HUES6 (cell line): Measurements from ENCODE around the gene PARN.
A peak's percentile ranks its signal among the peaks of the same experiment; 100 is the strongest.

Experiments used
- H3K27ac ChIP-seq: 2 replicates; pipeline ENCODE4 v1.7.0; 2013; ENCODE audit warnings: low read depth, mild to moderate bottlenecking, low read length, inconsistent platforms
- H3K27me3 ChIP-seq: 2 replicates; pipeline ENCODE4 v1.6.1; 2013; ENCODE audit warnings: low read length; ENCODE audit not compliant: control insufficient read depth, insufficient read depth
- H3K36me3 ChIP-seq: 2 replicates; pipeline ENCODE4 v1.6.1; 2013; ENCODE audit warnings: low read length; ENCODE audit not compliant: control insufficient read depth, insufficient read depth
- H3K4me1 ChIP-seq: 2 replicates; pipeline ENCODE4 v1.6.1; 2013; ENCODE audit warnings: low read length; ENCODE audit not compliant: control insufficient read depth, insufficient read depth
- H3K4me3 ChIP-seq: 2 replicates; pipeline ENCODE4 v1.5.1; 2013; ENCODE audit warnings: low read depth, low read length
- H3K9ac ChIP-seq: one replicate; pipeline ENCODE4 v1.6.1; 2013; ENCODE audit warnings: mild to moderate bottlenecking, low read length
- H3K9me3 ChIP-seq: 2 replicates; pipeline ENCODE4 v1.6.1; 2013; ENCODE audit warnings: low read depth, low read length; ENCODE audit not compliant: control insufficient read depth, insufficient read depth

PARN gene

DNA sequence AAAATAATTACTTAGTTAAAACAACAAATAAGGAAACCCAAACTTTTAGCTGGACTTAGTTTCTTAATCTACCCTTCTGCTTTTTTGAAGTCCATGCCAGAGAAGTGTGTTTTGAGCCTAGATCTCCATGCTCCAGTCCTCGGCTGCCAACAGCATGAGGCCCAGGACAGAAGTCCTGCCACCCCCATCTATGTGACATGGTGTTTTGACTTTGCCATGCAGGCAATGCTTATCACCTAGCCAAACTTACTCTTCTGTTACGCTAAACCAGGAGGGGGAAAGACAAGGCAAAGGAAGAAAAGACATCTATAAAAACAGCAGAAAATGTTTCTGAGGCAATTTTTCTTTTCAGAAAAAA, 119.5 kb downstream of the PARN start:
- Histone ChIP-seq H3K4me3 (no peak overlapping the region), H3K27ac (no peak overlapping the region), H3K27me3 (no peaks in the 10 kb centered on the region), H3K9ac (no peak overlapping the region), H3K4me1 (peaks cover 21% of the 10 kb centered on the region), H3K9me3 (no peaks in the 10 kb centered on the region), H3K36me3 (no peaks in the 10 kb centered on the region)

DNA sequence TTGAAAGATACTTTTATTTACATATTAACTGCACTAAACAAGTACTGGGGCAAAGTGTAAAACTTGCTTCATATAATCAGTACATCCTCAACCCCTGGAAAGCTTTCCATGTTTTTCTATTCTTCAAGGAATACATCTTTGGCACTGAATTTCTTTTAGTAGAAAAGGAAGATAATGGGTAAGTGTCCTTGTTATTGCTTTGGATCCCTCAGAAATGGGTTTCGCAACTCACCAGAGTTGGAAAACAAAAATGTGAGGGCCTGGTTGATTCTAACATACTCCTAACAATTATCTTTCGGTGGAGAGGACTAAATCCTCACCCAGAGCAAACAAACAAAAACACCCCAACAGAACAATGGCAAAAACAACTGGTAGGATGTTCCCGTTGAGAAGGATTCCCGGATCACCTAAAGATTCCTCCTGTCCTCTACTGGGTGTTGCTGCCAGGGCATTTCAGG, 120.4 kb downstream of the PARN start:
- Histone ChIP-seq H3K4me3 (no peak overlapping the region), H3K36me3 (no peaks in the 10 kb centered on the region), H3K27me3 (no peaks in the 10 kb centered on the region), H3K9ac (no peak overlapping the region), H3K27ac (0 out of 2 replicates have a peak overlapping the region, but pooled peaks have one; percentile 0), H3K9me3 (no peaks in the 10 kb centered on the region), H3K4me1 (peaks cover 21% of the 10 kb centered on the region)

GRCh38 chr16:14509055-14509454, 121.0 kb downstream of the PARN start:
- Histone ChIP-seq H3K9ac (no peak overlapping the region), H3K9me3 (no peaks in the 10 kb centered on the region), H3K36me3 (no peaks in the 10 kb centered on the region), H3K27me3 (no peaks in the 10 kb centered on the region), H3K27ac (0 out of 2 replicates have a peak overlapping the region, but pooled peaks have one; percentile 0), H3K4me1 (peaks cover 21% of the 10 kb centered on the region), H3K4me3 (no peak overlapping the region)

DNA sequence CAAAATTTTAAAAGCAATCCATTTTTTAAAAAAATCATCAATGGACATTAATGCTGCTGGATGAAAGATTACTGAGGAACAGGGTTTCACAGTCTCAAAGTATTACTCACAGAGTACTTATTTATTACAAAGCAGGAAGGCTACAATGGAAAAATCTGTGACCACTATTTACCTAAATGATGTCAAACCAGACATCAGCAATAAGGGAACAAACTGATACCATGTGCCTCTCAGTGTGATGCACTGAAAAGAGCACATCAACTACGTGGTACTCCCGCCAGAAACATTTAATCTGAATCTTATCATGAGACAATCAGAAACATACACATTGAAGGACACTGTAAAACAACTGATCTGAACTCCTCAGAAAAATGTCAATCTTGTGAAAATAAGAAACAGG, 124.2 kb downstream of the PARN start:
- no peaks in the 10 kb centered on the region for H3K36me3 ChIP-seq
- H3K27ac ChIP-seq, result no peak overlapping the region
- H3K4me3 ChIP-seq, result no peak overlapping the region
- peaks cover 41% of the 10 kb centered on the region for H3K4me1 ChIP-seq
- no peaks in the 10 kb centered on the region for H3K9me3 ChIP-seq
- no peaks in the 10 kb centered on the region for H3K27me3 ChIP-seq
- no peak overlapping the region for H3K9ac ChIP-seq

GRCh38 chr16:14502932-14503741, 126.9 kb downstream of the PARN start:
- Histone ChIP-seq H3K9ac (no peak overlapping the region), H3K27ac (0 out of 2 replicates have a peak overlapping the region, but pooled peaks have one; percentile 0), H3K9me3 (no peaks in the 10 kb centered on the region), H3K27me3 (no peaks in the 10 kb centered on the region), H3K4me3 (no peak overlapping the region), H3K36me3 (no peaks in the 10 kb centered on the region), H3K4me1 (peaks cover 36% of the 10 kb centered on the region)

- peaks cover 39% of the 10 kb centered on the region for H3K4me1 ChIP-seq
- H3K36me3 ChIP-seq, result no peaks in the 10 kb centered on the region
- H3K27me3 ChIP-seq, result no peaks in the 10 kb centered on the region
- no peaks in the 10 kb centered on the region for H3K9me3 ChIP-seq
- H3K4me3 ChIP-seq, result no peak overlapping the region
- H3K27ac ChIP-seq, result 0 out of 2 replicates have a peak overlapping the region, but pooled peaks have one; percentile 8
- no peak overlapping the region for H3K9ac ChIP-seq
These were observed 127.7 kb downstream of the PARN start for GRCh38 chr16:14502256-14502875.

DNA sequence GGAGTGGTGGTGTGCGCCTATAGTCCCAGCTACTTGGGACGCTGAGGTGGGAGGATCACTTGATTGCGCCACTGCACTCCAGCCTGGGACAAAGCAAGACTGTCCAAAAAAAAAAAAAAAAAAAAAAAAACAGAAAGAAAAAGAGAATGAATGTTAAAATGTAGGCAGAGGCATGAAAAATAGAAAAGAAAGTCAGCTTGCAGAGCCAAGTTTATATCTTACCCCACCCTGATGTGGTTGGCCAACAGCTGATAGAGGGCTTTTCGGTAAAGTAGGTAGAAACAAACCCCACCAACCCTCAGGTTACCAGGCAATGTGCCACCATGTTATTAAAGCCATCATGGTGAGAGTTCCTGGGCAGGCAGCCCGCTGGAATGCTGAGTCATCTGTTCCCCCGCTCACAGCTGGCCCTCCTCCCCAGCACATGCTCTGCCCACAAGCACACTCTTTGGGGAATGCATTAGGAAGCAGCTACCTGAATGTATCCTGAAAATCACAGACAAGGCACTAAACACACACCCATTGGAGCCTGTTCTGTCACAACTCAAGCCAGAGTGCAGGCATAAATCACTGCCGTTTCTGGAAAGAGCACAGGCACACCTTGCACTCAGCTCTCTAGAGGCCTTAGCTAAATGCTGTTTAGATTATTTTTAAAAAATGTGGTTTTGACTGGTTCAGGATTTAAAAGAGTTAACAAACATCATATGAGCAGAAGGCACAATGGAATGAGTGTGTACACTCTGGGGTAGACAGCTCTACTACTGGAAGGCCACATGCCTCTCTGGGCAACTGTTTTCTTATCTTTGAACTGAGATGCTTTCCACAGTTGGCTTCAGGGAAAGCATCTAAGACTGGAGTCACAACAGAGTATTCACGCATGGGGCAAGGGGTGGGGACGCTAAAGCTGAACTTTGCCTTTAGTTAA, 128.5 kb downstream of the PARN start:
- Histone ChIP-seq H3K27me3 (no peaks in the 10 kb centered on the region), H3K9ac (peak overlapping the region; percentile 24), H3K36me3 (no peaks in the 10 kb centered on the region), H3K9me3 (no peaks in the 10 kb centered on the region), H3K4me1 (peaks cover 47% of the 10 kb centered on the region), H3K27ac (0 out of 2 replicates have a peak overlapping the region, but pooled peaks have one; percentile 8), H3K4me3 (no peak overlapping the region)

- H3K36me3 ChIP-seq, result no peaks in the 10 kb centered on the region
- H3K27ac ChIP-seq, result no peak overlapping the region
- H3K9me3 ChIP-seq, result no peaks in the 10 kb centered on the region
- no peak overlapping the region for H3K4me3 ChIP-seq
- H3K4me1 ChIP-seq, result peaks cover 55% of the 10 kb centered on the region
- no peaks in the 10 kb centered on the region for H3K27me3 ChIP-seq
- H3K9ac ChIP-seq, result no peak overlapping the region
These were observed 129.3 kb downstream of the PARN start for GRCh38 chr16:14500791-14501190.

GRCh38 chr16:14499110-14499509, 130.9 kb downstream of the PARN start:
- Histone ChIP-seq H3K27ac (no peak overlapping the region), H3K9ac (no peak overlapping the region), H3K4me3 (no peak overlapping the region), H3K4me1 (peaks cover 62% of the 10 kb centered on the region), H3K36me3 (no peaks in the 10 kb centered on the region), H3K27me3 (no peaks in the 10 kb centered on the region), H3K9me3 (no peaks in the 10 kb centered on the region)

- Histone ChIP-seq H3K4me1 (peaks cover 54% of the 10 kb centered on the region), H3K27me3 (no peaks in the 10 kb centered on the region), H3K27ac (no peak overlapping the region)
These were observed 132.6 kb downstream of the PARN start for GRCh38 chr16:14497245-14498082.

More at GRCh38 chr16:14497245-14498082, 132.6 kb downstream of the PARN start:
- Histone ChIP-seq H3K9ac (no peak overlapping the region), H3K9me3 (no peaks in the 10 kb centered on the region), H3K36me3 (no peaks in the 10 kb centered on the region), H3K4me3 (no peak overlapping the region)
